ENCODE results near the gene ATAD2B.
A peak's percentile ranks its signal among the peaks of the same experiment; 100 is the strongest.

The ATAD2B gene

DNA sequence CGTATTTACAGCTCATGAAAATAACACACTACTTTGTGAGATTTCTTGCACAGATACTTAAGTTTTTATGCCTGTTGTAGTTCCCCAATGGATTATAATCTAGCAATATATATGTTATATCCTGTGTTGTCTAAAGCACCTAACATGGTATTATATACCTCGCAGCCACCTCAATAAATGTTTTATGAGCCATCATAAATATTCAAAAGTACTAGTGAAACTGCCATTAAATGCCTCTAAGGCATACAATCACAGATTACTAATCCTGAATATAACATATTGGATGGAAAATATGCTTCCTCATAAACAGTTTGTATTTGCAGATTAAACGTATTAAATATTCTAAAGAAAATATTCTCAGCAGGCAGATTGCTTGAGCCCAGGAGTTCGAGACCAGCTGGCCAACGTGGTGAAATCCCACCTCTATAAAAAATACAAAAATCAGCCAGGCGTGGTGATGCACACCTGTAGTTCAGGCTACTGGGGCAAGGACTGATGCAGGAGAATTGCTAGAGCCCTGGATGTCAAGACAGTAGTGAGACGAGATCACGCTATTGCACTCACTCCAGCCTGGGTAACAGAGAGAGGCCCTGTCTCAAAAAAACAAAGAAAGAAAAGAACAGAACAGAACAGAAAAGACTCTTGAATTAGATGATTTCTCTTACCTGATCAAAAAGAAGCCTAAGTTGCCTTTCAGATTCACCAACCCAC lies 64.1 kb downstream of the ATAD2B start:
- TF ChIP-seq CTCF (IDR thresholded peaks at IDR 0.05; ENCODE audit: control extremely low read depth, extremely low read depth, low read depth, missing control alignments): no peak
- ChIA-PET CTCF (interaction anchor here (1.0 to 1.8 kb wide), 3 partner anchors 38 to 314 kb away, joined by 3 to 5 read pairs (median 4); no protein-coding TSS in a partner anchor), POLR2A (no interaction called here)
- DNase-seq (ENCODE audit: extremely low spot score): no peak

GRCh38 chr2:23861952-23862351 lies 65.0 kb downstream of the ATAD2B start:
- no peak for TF ChIP-seq CTCF (IDR thresholded peaks at IDR 0.05; ENCODE audit: control extremely low read depth, extremely low read depth, low read depth, missing control alignments)
- ChIA-PET POLR2A (no interaction called here), CTCF (interaction anchor here (1.0 to 1.1 kb wide), 2 partner anchors 37 to 314 kb away, joined by 3 to 4 read pairs; no protein-coding TSS in a partner anchor)
- no peak for DNase-seq (ENCODE audit: extremely low spot score)

DNA sequence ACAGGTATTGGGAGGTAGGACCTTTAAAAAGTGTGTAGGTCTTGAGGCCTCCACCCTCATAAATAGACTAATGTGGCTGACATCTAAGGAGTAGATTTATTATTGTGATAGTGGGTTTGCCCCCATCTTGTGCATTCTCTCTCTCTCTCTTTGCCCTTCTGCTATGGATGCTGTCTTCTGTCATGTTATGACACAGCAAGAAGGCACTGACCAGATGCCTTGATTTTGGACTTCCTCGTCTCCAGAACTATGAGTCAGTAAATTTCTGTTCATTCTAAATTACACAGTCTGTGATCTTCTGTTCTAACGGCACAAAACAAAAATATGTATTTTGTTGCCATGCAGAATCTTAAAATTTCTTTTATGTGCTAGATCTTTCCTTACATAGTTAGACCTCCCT lies 66.9 kb downstream of the ATAD2B start:
- POLR2A ChIA-PET: no interaction called here
- TF ChIP-seq CTCF (IDR thresholded peaks at IDR 0.05; ENCODE audit: control extremely low read depth, extremely low read depth, low read depth, missing control alignments): no peak
- CTCF ChIA-PET: no interaction called here

DNA sequence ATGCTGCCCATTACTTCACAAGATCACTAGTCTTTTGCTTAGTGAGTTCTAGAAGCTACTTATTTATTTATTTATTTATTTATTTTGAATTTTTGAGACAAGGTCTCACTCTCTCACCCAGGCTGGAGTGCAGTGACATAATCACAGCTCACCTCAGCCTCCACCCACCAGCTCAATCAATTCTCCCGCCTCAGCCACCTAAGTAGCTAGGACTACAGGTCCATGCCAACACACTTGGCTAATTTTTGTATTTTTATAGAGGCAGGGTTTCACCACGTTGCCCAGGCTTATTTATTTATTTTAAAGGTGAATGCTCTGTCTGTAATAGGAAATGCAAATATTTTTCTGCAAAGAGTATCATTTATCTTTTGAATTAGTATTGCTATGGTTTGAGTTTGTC lies 67.7 kb downstream of the ATAD2B start:
- no peak for TF ChIP-seq CTCF (IDR thresholded peaks at IDR 0.05; ENCODE audit: control extremely low read depth, extremely low read depth, low read depth, missing control alignments)
- ChIA-PET POLR2A (no interaction called here), CTCF (interaction anchor here (0.7 to 1.8 kb wide), 4 partner anchors 10 to 225 kb away, joined by 3 to 9 read pairs (median 4); partner anchors contain the start of gene TP53I3)
- DNase-seq (ENCODE audit: extremely low spot score): no peak

More for the DNA sequence above, 66.9 kb downstream of the ATAD2B start:
- DNase-seq (ENCODE audit: extremely low spot score): no peak

DNA sequence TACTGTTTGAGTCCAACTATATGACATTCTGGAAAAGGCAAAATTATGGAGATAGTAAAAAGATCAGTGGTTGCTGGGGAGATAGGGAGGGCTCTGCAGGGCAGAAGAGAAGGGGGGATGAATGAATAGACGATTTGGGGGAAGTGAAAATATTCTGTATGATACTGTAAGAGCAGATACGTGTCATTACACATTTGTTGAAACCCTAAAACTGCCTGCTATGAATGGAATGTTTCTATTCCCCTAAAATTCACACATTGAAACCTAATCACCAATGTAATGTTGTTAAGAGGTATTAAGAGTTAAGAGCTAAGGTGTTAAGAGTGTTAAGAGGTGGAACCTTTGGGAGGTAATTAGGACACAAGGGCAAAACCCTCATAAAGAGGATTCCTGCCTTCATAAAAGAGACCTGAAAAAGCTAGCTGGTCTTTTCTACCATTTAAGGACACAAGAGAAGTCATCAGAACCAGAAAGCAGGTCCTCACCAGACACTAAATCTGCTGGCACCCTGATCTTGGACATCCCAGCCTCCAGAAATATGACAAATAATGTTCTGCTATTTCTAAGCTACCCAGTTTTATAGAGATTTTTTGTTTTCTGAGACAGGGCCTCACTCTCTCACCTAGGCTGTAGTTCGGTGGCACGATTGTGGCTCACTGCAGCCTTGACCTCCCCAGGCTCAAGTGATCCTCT lies 76.2 kb downstream of the ATAD2B start:
- POLR2A ChIA-PET: no interaction called here
- TF ChIP-seq CTCF (IDR thresholded peaks at IDR 0.05; ENCODE audit: control extremely low read depth, extremely low read depth, low read depth, missing control alignments): no peak
- peak; percentile 49 for DNase-seq (ENCODE audit: extremely low spot score)
- CTCF ChIA-PET: interaction anchor here (1.2 to 2.6 kb wide), 4 partner anchors 26 to 234 kb away, joined by 3 to 10 read pairs (median 6); partner anchors contain the start of genes ATAD2B and TP53I3

- TF ChIP-seq CTCF (IDR thresholded peaks at IDR 0.05; ENCODE audit: control extremely low read depth, extremely low read depth, low read depth, missing control alignments): no peak
- ChIA-PET POLR2A (no interaction called here), CTCF (no interaction called here)
- no peak for DNase-seq (ENCODE audit: extremely low spot score)
Observed at GRCh38 chr2:23844905-23845304, 82.0 kb downstream of the ATAD2B start.

All from GM10248 (cell line).